ENCODE data around the gene ISG15. TPM values are rescaled to one million over a fixed set of nuclear protein-coding genes. Genes with fewer than 3 reads are reported as not detected.
A peak's percentile ranks its signal among the peaks of the same experiment; 100 is the strongest.

The ISG15 gene
- total and polyA plus RNA-seq, 9 of the 15 experiments (the other 6 are each of a cell fraction or from before 2014, with no cell fraction given), result 0.40 to 58.3 (median 12.2) TPM

DNA sequence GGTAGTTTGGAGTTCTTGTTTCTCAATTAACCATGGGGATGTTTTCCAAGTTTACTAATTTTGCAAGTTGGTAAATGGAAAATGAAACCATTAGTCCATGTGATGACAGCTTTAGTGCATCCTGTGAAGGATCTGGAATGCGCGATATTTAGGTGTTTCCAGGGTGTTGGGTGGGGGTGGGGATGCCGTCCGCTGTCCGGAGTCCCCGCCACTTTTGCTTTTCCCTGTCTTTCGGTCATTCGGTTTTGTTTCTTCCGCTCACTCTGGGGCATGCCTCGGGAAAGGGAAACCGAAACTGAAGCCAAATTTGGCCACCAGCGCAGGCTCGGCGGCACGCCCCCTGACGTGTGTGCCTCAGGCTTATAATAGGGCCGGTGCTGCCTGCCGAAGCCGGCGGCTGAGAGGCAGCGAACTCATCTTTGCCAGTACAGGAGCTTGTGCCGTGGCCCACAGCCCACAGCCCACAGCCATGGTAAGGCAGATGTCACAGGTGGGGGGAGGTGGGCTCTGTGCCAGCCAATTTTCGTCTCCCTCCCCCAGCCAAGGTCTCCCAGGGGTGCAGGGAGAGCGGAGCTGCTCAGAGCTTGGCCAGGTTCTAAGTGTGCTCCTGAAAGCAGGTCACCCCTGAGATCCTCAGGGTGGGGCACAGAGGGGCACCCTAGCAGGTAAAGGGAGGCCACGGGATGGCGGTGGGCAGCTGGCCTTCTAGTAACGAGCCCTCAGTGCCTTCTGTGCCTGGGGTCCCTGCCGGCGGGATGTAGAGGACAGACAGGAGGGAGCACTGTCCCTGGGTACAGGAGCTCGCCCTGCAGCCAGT is at the start of gene ISG15 (continued):
- TF ChIP-seq, protein P1, sequence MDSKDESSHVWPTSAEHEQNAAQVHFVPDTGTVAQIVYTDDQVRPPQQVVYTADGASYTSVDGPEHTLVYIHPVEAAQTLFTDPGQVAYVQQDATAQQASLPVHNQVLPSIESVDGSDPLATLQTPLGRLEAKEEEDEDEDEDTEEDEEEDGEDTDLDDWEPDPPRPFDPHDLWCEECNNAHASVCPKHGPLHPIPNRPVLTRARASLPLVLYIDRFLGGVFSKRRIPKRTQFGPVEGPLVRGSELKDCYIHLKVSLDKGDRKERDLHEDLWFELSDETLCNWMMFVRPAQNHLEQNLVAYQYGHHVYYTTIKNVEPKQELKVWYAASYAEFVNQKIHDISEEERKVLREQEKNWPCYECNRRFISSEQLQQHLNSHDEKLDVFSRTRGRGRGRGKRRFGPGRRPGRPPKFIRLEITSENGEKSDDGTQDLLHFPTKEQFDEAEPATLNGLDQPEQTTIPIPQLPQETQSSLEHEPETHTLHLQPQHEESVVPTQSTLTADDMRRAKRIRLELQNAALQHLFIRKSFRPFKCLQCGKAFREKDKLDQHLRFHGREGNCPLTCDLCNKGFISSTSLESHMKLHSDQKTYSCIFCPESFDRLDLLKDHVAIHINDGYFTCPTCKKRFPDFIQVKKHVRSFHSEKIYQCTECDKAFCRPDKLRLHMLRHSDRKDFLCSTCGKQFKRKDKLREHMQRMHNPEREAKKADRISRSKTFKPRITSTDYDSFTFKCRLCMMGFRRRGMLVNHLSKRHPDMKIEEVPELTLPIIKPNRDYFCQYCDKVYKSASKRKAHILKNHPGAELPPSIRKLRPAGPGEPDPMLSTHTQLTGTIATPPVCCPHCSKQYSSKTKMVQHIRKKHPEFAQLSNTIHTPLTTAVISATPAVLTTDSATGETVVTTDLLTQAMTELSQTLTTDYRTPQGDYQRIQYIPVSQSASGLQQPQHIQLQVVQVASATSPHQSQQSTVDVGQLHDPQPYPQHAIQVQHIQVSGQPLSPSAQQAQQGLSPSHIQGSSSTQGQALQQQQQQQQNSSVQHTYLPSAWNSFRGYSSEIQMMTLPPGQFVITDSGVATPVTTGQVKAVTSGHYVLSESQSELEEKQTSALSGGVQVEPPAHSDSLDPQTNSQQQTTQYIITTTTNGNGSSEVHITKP (IDR thresholded peaks at IDR 0.05; ENCODE audit: partially characterized antibody), result peak; percentile 63
- TF ChIP-seq HOXB6 (CRISPR knock-in tag; IDR thresholded peaks at IDR 0.05; ENCODE audit: borderline replicate concordance) (no peak), ZBTB7A (IDR thresholded peaks at IDR 0.05; ENCODE audit: borderline replicate concordance, control insufficient read depth, low read depth, low read length) (peak; percentile 42; the same call in 1 of the 2 replicates), LEF1 (IDR thresholded peaks at IDR 0.05) (peak; percentile 74; the same call in 1 of the 2 replicates), ZNF644 (tag; IDR thresholded peaks at IDR 0.05; ENCODE audit: low read depth) (no peak), PHF20 (IDR thresholded peaks at IDR 0.05; ENCODE audit: partially characterized antibody) (peak; percentile 60), NFYB (IDR thresholded peaks at IDR 0.05; ENCODE audit: extremely low read depth, insufficient read length) (no peak), NCOA1 (IDR thresholded peaks at IDR 0.05; ENCODE audit: low read depth) (peak; percentile 85), NR4A1 (CRISPR knock-in tag; IDR thresholded peaks at IDR 0.05) (no peak), NR4A1 (tag; IDR thresholded peaks at IDR 0.05) (no peak; the same call in 1 of the 2 replicates), NEUROD1 (IDR thresholded peaks at IDR 0.05; ENCODE audit: borderline replicate concordance, low read depth, low read length, partially characterized antibody) (no peak), RFX5 (IDR thresholded peaks at IDR 0.05; ENCODE audit: low read depth, low read length) (no peak), CBX3 (IDR thresholded peaks at IDR 0.05; ENCODE audit: borderline replicate concordance in 1 of 2, low read length in 2 of 2) (peak in 1 of 2 experiments; percentile 59; a peak in 1 of 3 replicates), ZNF584 (CRISPR knock-in tag; IDR thresholded peaks at IDR 0.05; ENCODE audit: low read depth) (no peak), SAFB (IDR thresholded peaks at IDR 0.05; ENCODE audit: borderline replicate concordance, low read depth, low read length) (no peak), RBM14 (IDR thresholded peaks at IDR 0.05; ENCODE audit: borderline replicate concordance, insufficient read depth, low read depth, low read length) (no peak)
- TF ChIP-seq, protein P2, sequence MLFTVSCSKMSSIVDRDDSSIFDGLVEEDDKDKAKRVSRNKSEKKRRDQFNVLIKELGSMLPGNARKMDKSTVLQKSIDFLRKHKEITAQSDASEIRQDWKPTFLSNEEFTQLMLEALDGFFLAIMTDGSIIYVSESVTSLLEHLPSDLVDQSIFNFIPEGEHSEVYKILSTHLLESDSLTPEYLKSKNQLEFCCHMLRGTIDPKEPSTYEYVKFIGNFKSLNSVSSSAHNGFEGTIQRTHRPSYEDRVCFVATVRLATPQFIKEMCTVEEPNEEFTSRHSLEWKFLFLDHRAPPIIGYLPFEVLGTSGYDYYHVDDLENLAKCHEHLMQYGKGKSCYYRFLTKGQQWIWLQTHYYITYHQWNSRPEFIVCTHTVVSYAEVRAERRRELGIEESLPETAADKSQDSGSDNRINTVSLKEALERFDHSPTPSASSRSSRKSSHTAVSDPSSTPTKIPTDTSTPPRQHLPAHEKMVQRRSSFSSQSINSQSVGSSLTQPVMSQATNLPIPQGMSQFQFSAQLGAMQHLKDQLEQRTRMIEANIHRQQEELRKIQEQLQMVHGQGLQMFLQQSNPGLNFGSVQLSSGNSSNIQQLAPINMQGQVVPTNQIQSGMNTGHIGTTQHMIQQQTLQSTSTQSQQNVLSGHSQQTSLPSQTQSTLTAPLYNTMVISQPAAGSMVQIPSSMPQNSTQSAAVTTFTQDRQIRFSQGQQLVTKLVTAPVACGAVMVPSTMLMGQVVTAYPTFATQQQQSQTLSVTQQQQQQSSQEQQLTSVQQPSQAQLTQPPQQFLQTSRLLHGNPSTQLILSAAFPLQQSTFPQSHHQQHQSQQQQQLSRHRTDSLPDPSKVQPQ (CRISPR knock-in tag; IDR thresholded peaks at IDR 0.05; ENCODE audit: borderline replicate concordance), result no peak
- TF ChIP-seq, protein P3, sequence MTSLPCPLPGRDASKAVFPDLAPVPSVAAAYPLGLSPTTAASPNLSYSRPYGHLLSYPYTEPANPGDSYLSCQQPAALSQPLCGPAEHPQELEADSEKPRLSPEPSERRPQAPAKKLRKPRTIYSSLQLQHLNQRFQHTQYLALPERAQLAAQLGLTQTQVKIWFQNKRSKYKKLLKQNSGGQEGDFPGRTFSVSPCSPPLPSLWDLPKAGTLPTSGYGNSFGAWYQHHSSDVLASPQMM (CRISPR knock-in tag; IDR thresholded peaks at IDR 0.05), result no peak
- TF ChIP-seq, protein P4, sequence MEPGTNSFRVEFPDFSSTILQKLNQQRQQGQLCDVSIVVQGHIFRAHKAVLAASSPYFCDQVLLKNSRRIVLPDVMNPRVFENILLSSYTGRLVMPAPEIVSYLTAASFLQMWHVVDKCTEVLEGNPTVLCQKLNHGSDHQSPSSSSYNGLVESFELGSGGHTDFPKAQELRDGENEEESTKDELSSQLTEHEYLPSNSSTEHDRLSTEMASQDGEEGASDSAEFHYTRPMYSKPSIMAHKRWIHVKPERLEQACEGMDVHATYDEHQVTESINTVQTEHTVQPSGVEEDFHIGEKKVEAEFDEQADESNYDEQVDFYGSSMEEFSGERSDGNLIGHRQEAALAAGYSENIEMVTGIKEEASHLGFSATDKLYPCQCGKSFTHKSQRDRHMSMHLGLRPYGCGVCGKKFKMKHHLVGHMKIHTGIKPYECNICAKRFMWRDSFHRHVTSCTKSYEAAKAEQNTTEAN (CRISPR knock-in tag; IDR thresholded peaks at IDR 0.05), result 0 out of 2 replicates have a peak, but pooled peaks have one; percentile 60
